OCI-LY3 (cell line): ENCODE results near the gene UBASH3A.

ENCODE experiments used
- CTCF ChIP-seq: fragments of 200-600, 300-600 bp; sonication (generic); IDR thresholded peaks from 2 replicates; pipeline ENCODE4 v1.5.1; 2014; ENCODE audit warnings: antibody characterized with exemption, low read length, low read depth
- EZH2phosphoT487 ChIP-seq: fragments of 200-600 bp; shearing (Covaris generic); IDR thresholded peaks from 2 replicates; pipeline ENCODE4 v1.6.1; 2018; ENCODE audit warnings: antibody characterized with exemption, mixed run types, low read depth

DNA sequence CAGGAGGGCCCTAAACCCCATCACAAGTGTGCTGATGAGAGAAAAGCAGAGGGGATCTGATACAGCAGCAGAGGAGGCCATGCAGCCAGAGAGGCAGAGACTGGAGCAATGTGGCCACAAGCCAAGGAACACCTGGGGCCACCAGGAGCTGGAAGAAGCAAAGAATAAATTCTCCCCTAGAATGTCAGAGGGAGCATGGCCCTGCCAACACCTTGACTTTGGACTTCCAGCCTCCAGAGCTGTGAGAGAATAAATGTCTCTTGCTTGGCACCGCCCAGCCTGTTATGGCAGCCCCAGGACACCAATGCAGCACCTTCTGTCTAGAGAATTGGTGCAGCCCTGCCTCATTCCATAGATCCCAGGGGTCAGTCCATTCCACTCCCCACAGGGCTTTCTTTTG, 25.3 kb downstream of the UBASH3A start:
- TF ChIP-seq CTCF = no peak
- TF ChIP-seq EZH2phosphoT487 = no peak
